Parathyroid adenoma (tissue), 2 donors: ENCODE measurements around the gene CLCNKB.

Experiments used
- H2AFZ ChIP-seq: fragments of 300-600 bp; sonication (generic); one replicate; pipeline ENCODE4 v1.7.0; 2017; ENCODE audit warnings: antibody characterized with exemption, mild to moderate bottlenecking
- H3K27ac ChIP-seq: fragments of 300-600 bp; sonication (generic); one replicate; pipeline ENCODE4 v1.7.0; 2017
- H3K27me3 ChIP-seq: fragments of 300-600 bp; sonication (generic); one replicate; pipeline ENCODE4 v1.7.0; 2017; ENCODE audit warnings: low read length; ENCODE audit not compliant: control insufficient read depth, insufficient read depth
- H3K36me3 ChIP-seq: fragments of 300-600 bp; sonication (generic); one replicate; pipeline ENCODE4 v1.7.0; 2017; ENCODE audit warnings: low read length; ENCODE audit not compliant: control insufficient read depth, insufficient read depth
- H3K4me1 ChIP-seq: fragments of 300-600 bp; sonication (generic); one replicate; pipeline ENCODE4 v1.7.0; 2017; ENCODE audit warnings: control low read depth
- H3K4me2 ChIP-seq: fragments of 300-600 bp; sonication (generic); one replicate; pipeline ENCODE4 v1.7.0; 2017; ENCODE audit warnings: low read length
- H3K4me3 ChIP-seq: fragments of 300-600 bp; sonication (generic); one replicate; pipeline ENCODE4 v1.7.0; 2017; ENCODE audit warnings: low read depth, low read length
- H3K79me2 ChIP-seq: fragments of 300-600 bp; sonication (generic); one replicate; pipeline ENCODE4 v1.7.0; 2017; ENCODE audit warnings: control low read depth
- H3K9ac ChIP-seq: fragments of 300-600 bp; sonication (generic); one replicate; pipeline ENCODE4 v1.7.0; 2017; ENCODE audit warnings: mild to moderate bottlenecking
- H3K9me3 ChIP-seq: fragments of 300-600 bp; sonication (generic); one replicate; pipeline ENCODE4 v1.7.0; 2017; ENCODE audit warnings: low read length; ENCODE audit not compliant: control insufficient read depth
- CTCF ChIP-seq: fragments of 300-600 bp; sonication (generic); IDR thresholded peaks from one replicate; pipeline ENCODE4 v1.7.0; 2017; ENCODE audit warnings: antibody characterized with exemption, mild to moderate bottlenecking
- donor health status: primary hyperparathyroidism.

CLCNKB gene

GRCh38 chr1:16072616-16073484 is 29.3 kb downstream of the CLCNKB start:
- H3K9me3 ChIP-seq = no peaks in the 10 kb centered on the region
- no peak for TF ChIP-seq CTCF
- H3K36me3 ChIP-seq = no peaks in the 10 kb centered on the region
- H3K4me1 ChIP-seq = peaks cover 4% of the 10 kb centered on the region
- no peak overlapping the region for H3K9ac ChIP-seq
- no peak overlapping the region for H3K27ac ChIP-seq
- no peaks in the 10 kb centered on the region for H3K27me3 ChIP-seq
- H2AFZ ChIP-seq = peak overlapping the region; percentile 17
- peak overlapping the region; percentile 62 for H3K4me3 ChIP-seq
- no peaks in the 10 kb centered on the region for H3K79me2 ChIP-seq
- H3K4me2 ChIP-seq = peak overlapping the region; percentile 90

GRCh38 chr1:16073490-16074119 is 30.0 kb downstream of the CLCNKB start, which contains the start of gene FAM131C:
TSS of gene FAM131C (minus strand) at chr1:16073651. CDS start at chr1:16073442, 209 bp downstream.
- Histone ChIP-seq H2AFZ (peak within 1 kb of the TSS; percentile 25), H3K27me3 (no peaks in the 10 kb centered on the region), H3K4me2 (peak within 1 kb of the TSS; percentile 93), H3K36me3 (no peaks in the 10 kb centered on the region), H3K27ac (no peak within 1 kb of the TSS), H3K4me1 (no peaks in the 10 kb centered on the region), H3K79me2 (no peaks in the 10 kb centered on the region), H3K4me3 (peak within 1 kb of the TSS; percentile 62), H3K9me3 (no peaks in the 10 kb centered on the region), H3K9ac (no peak within 1 kb of the TSS)
- TF ChIP-seq CTCF = no peak

- H3K9ac ChIP-seq = no peak overlapping the region
- no peak for TF ChIP-seq CTCF
- peak overlapping the region; percentile 60 for H3K4me3 ChIP-seq
- no peaks in the 10 kb centered on the region for H3K79me2 ChIP-seq
- H2AFZ ChIP-seq = no peak overlapping the region
- H3K4me1 ChIP-seq = no peaks in the 10 kb centered on the region
- H3K9me3 ChIP-seq = no peaks in the 10 kb centered on the region
- peak overlapping the region; percentile 93 for H3K4me2 ChIP-seq
- no peaks in the 10 kb centered on the region for H3K36me3 ChIP-seq
- H3K27ac ChIP-seq = no peak overlapping the region
- no peaks in the 10 kb centered on the region for H3K27me3 ChIP-seq
Observed at GRCh38 chr1:16074217-16074616, 30.6 kb downstream of the CLCNKB start.

- no peaks in the 10 kb centered on the region for H3K36me3 ChIP-seq
- H3K79me2 ChIP-seq = no peaks in the 10 kb centered on the region
- no peak for TF ChIP-seq CTCF
- no peaks in the 10 kb centered on the region for H3K4me1 ChIP-seq
- H3K9me3 ChIP-seq = no peaks in the 10 kb centered on the region
- H3K4me2 ChIP-seq = peak overlapping the region; percentile 39
- H3K27ac ChIP-seq = no peak overlapping the region
- no peak overlapping the region for H2AFZ ChIP-seq
- no peak overlapping the region for H3K9ac ChIP-seq
- H3K4me3 ChIP-seq = peak overlapping the region; percentile 10
- no peaks in the 10 kb centered on the region for H3K27me3 ChIP-seq
Observed at GRCh38 chr1:16075337-16076030, 31.9 kb downstream of the CLCNKB start.
